ENCODE data around the gene EXOC6.

The EXOC6 gene, protein sequence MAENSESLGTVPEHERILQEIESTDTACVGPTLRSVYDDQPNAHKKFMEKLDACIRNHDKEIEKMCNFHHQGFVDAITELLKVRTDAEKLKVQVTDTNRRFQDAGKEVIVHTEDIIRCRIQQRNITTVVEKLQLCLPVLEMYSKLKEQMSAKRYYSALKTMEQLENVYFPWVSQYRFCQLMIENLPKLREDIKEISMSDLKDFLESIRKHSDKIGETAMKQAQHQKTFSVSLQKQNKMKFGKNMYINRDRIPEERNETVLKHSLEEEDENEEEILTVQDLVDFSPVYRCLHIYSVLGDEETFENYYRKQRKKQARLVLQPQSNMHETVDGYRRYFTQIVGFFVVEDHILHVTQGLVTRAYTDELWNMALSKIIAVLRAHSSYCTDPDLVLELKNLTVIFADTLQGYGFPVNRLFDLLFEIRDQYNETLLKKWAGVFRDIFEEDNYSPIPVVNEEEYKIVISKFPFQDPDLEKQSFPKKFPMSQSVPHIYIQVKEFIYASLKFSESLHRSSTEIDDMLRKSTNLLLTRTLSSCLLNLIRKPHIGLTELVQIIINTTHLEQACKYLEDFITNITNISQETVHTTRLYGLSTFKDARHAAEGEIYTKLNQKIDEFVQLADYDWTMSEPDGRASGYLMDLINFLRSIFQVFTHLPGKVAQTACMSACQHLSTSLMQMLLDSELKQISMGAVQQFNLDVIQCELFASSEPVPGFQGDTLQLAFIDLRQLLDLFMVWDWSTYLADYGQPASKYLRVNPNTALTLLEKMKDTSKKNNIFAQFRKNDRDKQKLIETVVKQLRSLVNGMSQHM

GRCh38 chr10:92848441-92849233, at the start of gene EXOC6:
EXOC6 (plus strand) TSS chr10:92848520; CDS start chr10:92848534, 14 bp downstream.
- FAIRE-seq: no peak

GRCh38 chr10:92799568-92799967, 48.8 kb upstream of the EXOC6 start:
- FAIRE-seq: no peak

GRCh38 chr10:92800134-92800733, 48.1 kb upstream of the EXOC6 start:
- FAIRE-seq: no peak

GRCh38 chr10:92801978-92802872, 46.1 kb upstream of the EXOC6 start:
- no peak for FAIRE-seq

GRCh38 chr10:92809840-92810239, 38.5 kb upstream of the EXOC6 start:
- FAIRE-seq: no peak

DNA sequence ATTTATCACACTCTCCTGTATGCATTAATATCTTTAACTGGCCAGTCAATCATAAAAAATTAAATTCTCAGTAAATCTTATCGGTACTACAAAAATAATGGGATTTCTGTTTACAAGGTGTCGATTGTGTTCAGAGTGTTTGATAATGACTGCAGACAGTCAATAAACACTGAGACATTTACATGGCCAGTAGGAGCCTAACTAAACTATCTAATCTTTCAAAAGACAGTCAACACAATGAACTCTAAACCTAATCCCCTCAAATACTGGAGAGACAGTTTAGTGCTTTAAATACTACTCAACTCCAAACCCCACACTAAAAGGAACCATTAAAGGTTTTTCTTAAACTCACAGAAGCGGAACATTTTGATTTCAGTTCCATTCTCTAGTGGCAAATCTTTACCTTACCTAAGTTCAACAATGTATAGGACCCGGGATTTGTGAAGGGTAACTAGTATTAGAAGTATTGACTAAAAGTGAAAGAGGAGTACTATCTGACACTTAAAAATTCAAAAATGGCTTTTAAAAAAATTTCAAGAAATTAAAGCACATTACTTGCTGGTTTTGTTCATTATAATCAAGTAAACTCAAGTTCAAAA, 37.3 kb upstream of the EXOC6 start:
- no peak for FAIRE-seq

GRCh38 chr10:92811986-92812385, 36.3 kb upstream of the EXOC6 start:
- no peak for FAIRE-seq

DNA sequence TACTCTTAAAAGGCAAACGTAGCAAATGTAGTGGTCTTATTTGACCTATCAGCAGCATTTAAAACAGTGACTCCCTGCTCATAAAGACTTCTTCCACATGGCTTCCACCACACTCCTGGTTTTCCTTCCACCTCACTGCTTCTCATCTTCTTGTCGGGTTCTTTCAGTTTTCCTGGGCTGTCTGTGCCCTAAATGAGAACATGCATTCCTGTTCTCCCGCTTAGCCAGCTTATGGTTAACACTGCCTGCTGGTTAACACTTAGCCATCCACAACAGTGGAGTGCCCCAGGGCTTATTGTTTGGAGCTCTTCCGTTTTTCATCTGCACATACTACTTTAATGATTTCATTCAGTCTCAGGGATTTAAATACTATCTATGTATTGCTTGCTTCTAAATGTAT, 34.3 kb upstream of the EXOC6 start:
- no peak for FAIRE-seq

DNA sequence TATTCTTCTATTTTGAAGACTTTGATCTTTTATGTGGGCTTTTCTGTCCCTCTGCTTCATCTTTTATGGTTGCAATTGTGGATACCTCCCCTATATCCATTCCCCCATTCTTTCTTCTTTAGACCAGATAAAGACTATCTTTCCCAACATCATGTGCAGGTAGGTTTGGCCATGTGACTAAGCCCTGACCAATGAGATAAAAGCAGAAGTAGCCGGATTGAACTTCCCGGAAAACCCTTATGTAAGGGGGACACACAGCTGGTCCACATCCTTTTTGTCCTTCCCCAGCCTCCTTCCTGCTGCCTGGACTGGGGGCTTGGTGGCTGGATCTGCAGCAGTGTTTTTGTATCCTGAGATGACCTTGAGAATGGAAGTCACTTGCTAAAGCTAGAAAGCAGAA, 33.5 kb upstream of the EXOC6 start:
- no peak for FAIRE-seq

GRCh38 chr10:92816091-92816531, 32.2 kb upstream of the EXOC6 start:
- FAIRE-seq: no peak

DNA sequence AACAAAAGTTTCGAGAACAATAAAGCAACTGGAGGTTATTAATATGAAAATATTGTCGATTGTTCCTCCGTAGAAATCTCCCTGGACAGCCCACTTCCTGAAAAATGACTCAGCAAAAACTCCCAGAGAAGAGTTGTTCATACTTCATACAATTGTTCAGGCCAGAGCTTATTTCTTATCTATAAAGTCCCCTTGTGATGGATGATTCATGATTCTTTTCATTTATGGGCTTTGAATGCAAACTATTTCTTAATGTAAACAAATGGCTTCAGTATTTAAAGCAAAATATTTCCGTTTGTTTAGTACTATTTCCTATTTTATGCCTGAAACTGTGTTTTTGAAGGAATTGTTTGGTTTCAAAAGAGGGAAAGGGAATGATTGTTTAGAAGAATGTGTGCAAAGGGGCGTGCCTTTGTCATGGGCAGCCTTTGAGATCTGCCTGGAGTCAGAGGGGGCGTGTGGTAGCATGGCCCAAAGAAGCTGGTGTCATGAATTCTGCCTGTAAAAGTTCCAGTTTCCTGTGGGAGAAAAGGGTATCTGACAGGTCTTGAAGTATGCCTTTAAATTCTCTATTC, 26.2 kb upstream of the EXOC6 start:
- FAIRE-seq: no peak

- FAIRE-seq: no peak
Observed at GRCh38 chr10:92822964-92823363, 25.4 kb upstream of the EXOC6 start.

DNA sequence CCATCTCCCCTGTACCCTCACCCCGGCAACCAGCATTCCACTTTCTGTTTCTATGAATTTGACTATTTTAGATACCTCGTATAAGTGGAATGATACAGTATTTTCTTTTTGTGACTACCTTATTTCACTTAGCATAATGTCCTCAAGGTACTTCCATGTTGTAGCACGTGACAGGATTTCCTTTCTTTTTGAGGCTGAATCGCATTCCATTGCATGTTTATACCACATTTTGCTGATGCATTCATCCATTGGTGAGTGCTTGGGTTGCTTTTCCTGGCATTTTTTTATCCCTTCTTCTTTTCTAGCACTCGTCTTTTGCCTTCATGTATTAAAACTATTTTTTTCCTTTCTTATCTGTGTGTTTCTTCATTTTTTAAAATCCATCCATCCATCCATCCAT, 22.3 kb upstream of the EXOC6 start:
- no peak for FAIRE-seq

DNA sequence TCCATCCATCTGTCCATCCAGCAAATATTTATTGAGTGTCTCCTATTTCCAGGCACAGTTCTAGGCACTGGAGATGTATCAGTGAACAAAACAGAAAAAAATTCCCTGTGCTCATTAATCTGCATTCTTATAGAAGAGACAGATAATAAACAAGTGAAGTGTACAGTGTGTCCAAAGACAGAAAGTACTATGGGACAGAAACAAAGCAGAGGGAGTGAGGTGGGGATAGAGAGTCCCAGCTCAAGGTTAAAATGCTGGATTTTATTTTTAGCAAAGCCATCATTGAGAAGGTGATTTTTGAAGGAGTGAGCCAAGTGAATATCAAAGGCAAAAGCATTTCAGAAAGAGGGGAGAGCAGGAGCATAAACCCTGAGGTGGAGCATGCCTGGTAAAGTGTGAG, 21.8 kb upstream of the EXOC6 start:
- no peak for FAIRE-seq

DNA sequence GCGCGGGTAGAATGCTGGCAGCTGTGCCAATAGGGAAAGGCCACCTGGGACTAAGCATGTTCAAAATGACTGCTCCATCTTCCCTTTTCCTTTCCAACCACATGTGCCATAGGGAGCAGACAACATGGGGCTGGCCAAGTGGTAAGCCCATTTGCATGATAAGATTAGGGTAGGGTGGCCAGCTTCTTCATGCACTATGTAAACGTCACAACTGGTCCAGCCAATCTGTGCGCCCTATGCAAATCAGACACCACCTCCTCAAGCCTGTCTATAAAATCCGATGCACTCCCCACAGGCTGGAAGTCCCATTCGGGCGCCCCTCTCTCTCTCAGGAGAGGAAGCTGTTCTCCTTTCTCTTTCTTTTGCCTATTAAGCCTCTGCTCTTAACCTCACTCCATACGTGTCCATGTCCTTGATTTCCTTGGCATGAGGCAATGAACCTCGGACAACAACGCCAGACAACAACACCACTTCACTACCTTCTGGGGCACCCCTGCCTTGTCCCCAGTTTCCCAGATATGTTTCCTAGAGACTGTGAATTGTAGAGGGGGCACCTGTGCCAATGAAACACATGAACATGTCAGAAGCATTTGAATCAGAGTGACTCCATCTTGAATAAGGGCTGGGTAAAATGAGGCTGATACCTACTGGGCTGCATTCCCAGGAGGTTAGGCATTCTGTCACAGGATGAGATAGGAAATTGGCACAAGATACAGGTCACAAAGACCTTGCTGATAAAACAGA, 19.1 kb upstream of the EXOC6 start:
- no peak for FAIRE-seq

DNA sequence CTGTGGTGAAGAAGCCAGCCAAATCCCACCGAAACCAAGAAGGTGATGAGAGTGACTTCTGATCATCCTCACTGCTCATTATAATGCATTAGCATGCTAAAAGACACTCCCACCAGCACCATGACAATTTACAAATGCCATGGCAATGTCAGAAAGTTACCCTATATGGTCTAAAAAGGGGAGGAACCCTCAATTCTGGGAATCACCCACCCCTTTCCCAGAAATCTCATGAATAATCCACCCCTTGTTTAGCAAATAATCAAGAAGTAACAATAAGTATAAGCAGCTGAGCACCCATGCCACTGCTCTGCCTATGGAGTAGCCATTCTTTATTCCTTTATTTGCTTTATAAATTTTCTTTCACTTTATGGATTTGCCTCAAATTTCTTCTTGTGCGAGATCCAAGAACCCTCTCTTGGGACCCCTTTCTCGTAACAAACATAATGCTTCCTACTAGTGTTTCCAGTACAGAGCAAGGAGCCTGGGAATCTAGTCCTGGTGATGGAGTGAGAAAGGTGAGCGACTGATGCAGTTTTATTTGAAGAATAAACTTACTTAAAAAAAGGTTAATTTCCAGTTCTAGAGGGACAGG, 18.4 kb upstream of the EXOC6 start:
- no peak for FAIRE-seq

GRCh38 chr10:92830478-92831389, 17.6 kb upstream of the EXOC6 start:
- no peak for FAIRE-seq

- FAIRE-seq: no peak
Observed at GRCh38 chr10:92832121-92832520, 16.2 kb upstream of the EXOC6 start.

All from endometrium (tissue), 2 donors.